ENCODE measurements around the gene WNT11.

DNA sequence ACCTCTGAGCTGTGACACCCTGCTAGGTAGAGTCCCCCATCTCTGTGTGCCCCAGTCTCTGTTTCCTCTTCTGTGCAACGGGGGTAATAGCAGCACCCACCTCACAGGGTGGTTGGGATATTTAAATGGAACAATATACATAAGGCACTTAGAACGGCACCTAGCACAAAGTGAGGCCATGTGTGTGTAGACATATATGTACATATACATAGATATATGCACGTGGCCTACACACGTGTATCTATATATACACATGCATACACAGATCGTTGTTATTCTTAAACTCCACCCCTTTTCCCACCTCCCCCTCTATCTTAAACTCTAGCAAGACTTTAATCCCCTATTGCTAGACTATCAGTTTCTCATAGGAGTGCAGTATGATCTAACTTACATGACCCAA is 2.4 kb downstream of the WNT11 start:
- TF ChIP-seq, protein P1, sequence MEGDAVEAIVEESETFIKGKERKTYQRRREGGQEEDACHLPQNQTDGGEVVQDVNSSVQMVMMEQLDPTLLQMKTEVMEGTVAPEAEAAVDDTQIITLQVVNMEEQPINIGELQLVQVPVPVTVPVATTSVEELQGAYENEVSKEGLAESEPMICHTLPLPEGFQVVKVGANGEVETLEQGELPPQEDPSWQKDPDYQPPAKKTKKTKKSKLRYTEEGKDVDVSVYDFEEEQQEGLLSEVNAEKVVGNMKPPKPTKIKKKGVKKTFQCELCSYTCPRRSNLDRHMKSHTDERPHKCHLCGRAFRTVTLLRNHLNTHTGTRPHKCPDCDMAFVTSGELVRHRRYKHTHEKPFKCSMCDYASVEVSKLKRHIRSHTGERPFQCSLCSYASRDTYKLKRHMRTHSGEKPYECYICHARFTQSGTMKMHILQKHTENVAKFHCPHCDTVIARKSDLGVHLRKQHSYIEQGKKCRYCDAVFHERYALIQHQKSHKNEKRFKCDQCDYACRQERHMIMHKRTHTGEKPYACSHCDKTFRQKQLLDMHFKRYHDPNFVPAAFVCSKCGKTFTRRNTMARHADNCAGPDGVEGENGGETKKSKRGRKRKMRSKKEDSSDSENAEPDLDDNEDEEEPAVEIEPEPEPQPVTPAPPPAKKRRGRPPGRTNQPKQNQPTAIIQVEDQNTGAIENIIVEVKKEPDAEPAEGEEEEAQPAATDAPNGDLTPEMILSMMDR (IDR thresholded peaks at IDR 0.05), result no peak
- no peak for TF ChIP-seq ZFX (IDR thresholded peaks at IDR 0.05; ENCODE audit: borderline replicate concordance)
